HUES64 (cell line): Measurements from ENCODE around the gene CCSER1.

Experiments used
- H3K27ac ChIP-seq: 2 replicates; pipeline ENCODE4 v1.7.0; 2013; ENCODE audit warnings: low read depth, low read length, inconsistent platforms
- H3K27me3 ChIP-seq: 2 replicates; pipeline ENCODE4 v1.6.1; 2013; ENCODE audit warnings: mild to moderate bottlenecking, low read length; ENCODE audit not compliant: insufficient read depth
- H3K36me3 ChIP-seq: 2 replicates; pipeline ENCODE4 v1.6.1; 2013; ENCODE audit warnings: mild to moderate bottlenecking, low read length; ENCODE audit not compliant: insufficient read depth
- H3K4me1 ChIP-seq: 2 replicates; pipeline ENCODE4 v1.6.1; 2013; ENCODE audit warnings: mild to moderate bottlenecking, low read length, moderate library complexity; ENCODE audit not compliant: insufficient read depth
- H3K4me3 ChIP-seq: 2 replicates; pipeline ENCODE4 v1.5.1; 2013; ENCODE audit warnings: mild to moderate bottlenecking, low read length, moderate library complexity
- H3K9ac ChIP-seq: 2 replicates; pipeline ENCODE4 v1.6.1; 2013; ENCODE audit warnings: mild to moderate bottlenecking, low read depth, low read length
- H3K9me3 ChIP-seq: 2 replicates; pipeline ENCODE4 v1.6.1; 2013; ENCODE audit warnings: low read depth, low read length; ENCODE audit not compliant: insufficient read depth
- WGBS: fragments of 150-250, 120-280 bp; methylation state at CpG from one replicate; pipeline ENCODE4 v1.1.7; 2013; ENCODE audit warnings: missing lambda C conversion rate; 5-methylcytosine and 5-hydroxymethylcytosine counted together

Gene CCSER1

GRCh38 chr4:90769251-90769650 is 642.1 kb downstream of the CCSER1 start:
- H3K4me3 ChIP-seq, result no peak overlapping the region
- no peaks in the 10 kb centered on the region for H3K9me3 ChIP-seq
- H3K27ac ChIP-seq, result no peak overlapping the region
- no peaks in the 10 kb centered on the region for H3K27me3 ChIP-seq
- 84% methylated on average over 1 of the region's 1 CpG for WGBS
- no peaks in the 10 kb centered on the region for H3K36me3 ChIP-seq
- H3K4me1 ChIP-seq, result 0 out of 2 replicates have a peak, but pooled peaks cover 3% of the 10 kb centered on the region
- no peak overlapping the region for H3K9ac ChIP-seq

- Histone ChIP-seq H3K27ac (no peak overlapping the region), H3K9me3 (no peaks in the 10 kb centered on the region), H3K4me3 (no peak overlapping the region), H3K4me1 (no peaks in the 10 kb centered on the region), H3K36me3 (no peaks in the 10 kb centered on the region), H3K27me3 (no peaks in the 10 kb centered on the region), H3K9ac (no peak overlapping the region)
- no CpG with 5 or more reads among the region's 1 CpG for WGBS
These were observed 653.0 kb downstream of the CCSER1 start for GRCh38 chr4:90780193-90780592.

- 100% methylated on average over 1 of the region's 1 CpG for WGBS
- H3K4me1 ChIP-seq, result no peaks in the 10 kb centered on the region
- H3K4me3 ChIP-seq, result no peak overlapping the region
- H3K9me3 ChIP-seq, result no peaks in the 10 kb centered on the region
- H3K36me3 ChIP-seq, result no peaks in the 10 kb centered on the region
- H3K27me3 ChIP-seq, result no peaks in the 10 kb centered on the region
- no peak overlapping the region for H3K27ac ChIP-seq
- no peak overlapping the region for H3K9ac ChIP-seq
These were observed 659.4 kb downstream of the CCSER1 start for GRCh38 chr4:90786602-90787001.

- H3K36me3 ChIP-seq, result no peaks in the 10 kb centered on the region
- peaks cover 12% of the 10 kb centered on the region for H3K9me3 ChIP-seq
- H3K4me3 ChIP-seq, result no peak overlapping the region
- no peak overlapping the region for H3K9ac ChIP-seq
- no peaks in the 10 kb centered on the region for H3K27me3 ChIP-seq
- H3K27ac ChIP-seq, result no peak overlapping the region
- 94% methylated on average over 2 of the region's 2 CpGs for WGBS
- no peaks in the 10 kb centered on the region for H3K4me1 ChIP-seq
These were observed 665.5 kb downstream of the CCSER1 start for GRCh38 chr4:90792696-90793095.

- Histone ChIP-seq H3K36me3 (no peaks in the 10 kb centered on the region), H3K4me3 (no peak overlapping the region), H3K9ac (no peak overlapping the region), H3K9me3 (peaks cover 13% of the 10 kb centered on the region), H3K27me3 (no peaks in the 10 kb centered on the region), H3K27ac (no peak overlapping the region), H3K4me1 (no peaks in the 10 kb centered on the region)
- WGBS, result 95% methylated on average over 6 of the region's 6 CpGs
These were observed 671.8 kb downstream of the CCSER1 start for GRCh38 chr4:90798948-90799347.

GRCh38 chr4:90799895-90800294 is 672.7 kb downstream of the CCSER1 start:
- WGBS, result 92% methylated on average over 4 of the region's 4 CpGs
- H3K36me3 ChIP-seq, result no peaks in the 10 kb centered on the region
- no peak overlapping the region for H3K27ac ChIP-seq
- H3K4me1 ChIP-seq, result no peaks in the 10 kb centered on the region
- peaks cover 13% of the 10 kb centered on the region for H3K9me3 ChIP-seq
- H3K27me3 ChIP-seq, result no peaks in the 10 kb centered on the region
- no peak overlapping the region for H3K9ac ChIP-seq
- no peak overlapping the region for H3K4me3 ChIP-seq

GRCh38 chr4:90815569-90815968 is 688.4 kb downstream of the CCSER1 start:
- H3K9me3 ChIP-seq, result peaks cover 27% of the 10 kb centered on the region
- H3K36me3 ChIP-seq, result no peaks in the 10 kb centered on the region
- WGBS, result 87% methylated on average over 4 of the region's 4 CpGs
- no peak overlapping the region for H3K4me3 ChIP-seq
- H3K27ac ChIP-seq, result no peak overlapping the region
- no peaks in the 10 kb centered on the region for H3K27me3 ChIP-seq
- no peak overlapping the region for H3K9ac ChIP-seq
- H3K4me1 ChIP-seq, result peaks cover 20% of the 10 kb centered on the region

GRCh38 chr4:90816754-90817153 is 689.6 kb downstream of the CCSER1 start:
- Histone ChIP-seq H3K36me3 (no peaks in the 10 kb centered on the region), H3K4me1 (peaks cover 20% of the 10 kb centered on the region), H3K9ac (no peak overlapping the region), H3K27ac (peak overlapping the region; percentile 33; the same call in 1 of the 2 replicates), H3K9me3 (peaks cover 27% of the 10 kb centered on the region), H3K27me3 (no peaks in the 10 kb centered on the region), H3K4me3 (peak overlapping the region; percentile 23; the same call in 1 of the 2 replicates)
- WGBS, result no CpG with 5 or more reads among the region's 2 CpGs

GRCh38 chr4:90824266-90825150 is 697.3 kb downstream of the CCSER1 start:
- Histone ChIP-seq H3K27me3 (no peaks in the 10 kb centered on the region), H3K4me3 (no peak overlapping the region), H3K27ac (no peak overlapping the region), H3K9ac (no peak overlapping the region), H3K4me1 (peaks cover 3% of the 10 kb centered on the region; the same call in 1 of the 2 replicates), H3K36me3 (no peaks in the 10 kb centered on the region), H3K9me3 (no peaks in the 10 kb centered on the region)
- WGBS, result 84% methylated on average over 1 of the region's 2 CpGs

- H3K4me1 ChIP-seq, result peaks cover 15% of the 10 kb centered on the region
- no peak overlapping the region for H3K27ac ChIP-seq
- H3K36me3 ChIP-seq, result no peaks in the 10 kb centered on the region
- WGBS, result 93% methylated on average over 6 of the region's 6 CpGs
- no peak overlapping the region for H3K9ac ChIP-seq
- no peaks in the 10 kb centered on the region for H3K9me3 ChIP-seq
- no peaks in the 10 kb centered on the region for H3K27me3 ChIP-seq
- no peak overlapping the region for H3K4me3 ChIP-seq
These were observed 698.7 kb downstream of the CCSER1 start for GRCh38 chr4:90825849-90826248.

- Histone ChIP-seq H3K4me3 (no peak overlapping the region; the same call in 1 of the 2 replicates), H3K36me3 (no peaks in the 10 kb centered on the region), H3K9ac (peak overlapping the region; percentile 52), H3K27me3 (no peaks in the 10 kb centered on the region), H3K4me1 (peaks cover 47% of the 10 kb centered on the region), H3K9me3 (no peaks in the 10 kb centered on the region), H3K27ac (peak overlapping the region; percentile 93)
- 17% methylated on average over 1 of the region's 1 CpG for WGBS
These were observed 706.5 kb downstream of the CCSER1 start for GRCh38 chr4:90833706-90834105.
